ENCODE data around the gene NFIA. TPM values are rescaled to one million over a fixed set of nuclear protein-coding genes. Genes with fewer than 3 reads are reported as not detected.

NFIA gene
- total RNA-seq, 4 donors from 2014 or later: 68.2 to 172 (median 101) TPM

DNA sequence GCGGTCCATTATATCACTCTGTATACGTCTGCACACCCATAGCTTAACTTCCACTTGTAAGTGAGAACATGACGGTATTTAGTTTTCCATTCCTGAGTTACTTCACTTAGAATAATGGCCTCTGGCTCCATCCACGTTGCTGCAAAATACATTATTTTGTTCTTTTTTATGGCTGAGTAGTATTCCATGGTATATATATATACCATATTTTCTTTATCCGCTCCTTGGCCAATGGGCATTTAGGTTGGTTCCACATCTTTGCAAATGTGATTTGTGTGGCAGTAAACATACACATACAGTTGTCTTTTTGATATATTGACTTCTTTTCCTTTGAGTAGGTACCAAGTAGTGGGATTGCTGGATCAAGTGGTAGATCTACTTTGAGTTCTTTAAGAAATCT is 245.1 kb downstream of the NFIA start:
- TF ChIP-seq, protein P1, sequence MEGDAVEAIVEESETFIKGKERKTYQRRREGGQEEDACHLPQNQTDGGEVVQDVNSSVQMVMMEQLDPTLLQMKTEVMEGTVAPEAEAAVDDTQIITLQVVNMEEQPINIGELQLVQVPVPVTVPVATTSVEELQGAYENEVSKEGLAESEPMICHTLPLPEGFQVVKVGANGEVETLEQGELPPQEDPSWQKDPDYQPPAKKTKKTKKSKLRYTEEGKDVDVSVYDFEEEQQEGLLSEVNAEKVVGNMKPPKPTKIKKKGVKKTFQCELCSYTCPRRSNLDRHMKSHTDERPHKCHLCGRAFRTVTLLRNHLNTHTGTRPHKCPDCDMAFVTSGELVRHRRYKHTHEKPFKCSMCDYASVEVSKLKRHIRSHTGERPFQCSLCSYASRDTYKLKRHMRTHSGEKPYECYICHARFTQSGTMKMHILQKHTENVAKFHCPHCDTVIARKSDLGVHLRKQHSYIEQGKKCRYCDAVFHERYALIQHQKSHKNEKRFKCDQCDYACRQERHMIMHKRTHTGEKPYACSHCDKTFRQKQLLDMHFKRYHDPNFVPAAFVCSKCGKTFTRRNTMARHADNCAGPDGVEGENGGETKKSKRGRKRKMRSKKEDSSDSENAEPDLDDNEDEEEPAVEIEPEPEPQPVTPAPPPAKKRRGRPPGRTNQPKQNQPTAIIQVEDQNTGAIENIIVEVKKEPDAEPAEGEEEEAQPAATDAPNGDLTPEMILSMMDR (IDR thresholded peaks at IDR 0.05; ENCODE audit: low read depth): no peak

DNA sequence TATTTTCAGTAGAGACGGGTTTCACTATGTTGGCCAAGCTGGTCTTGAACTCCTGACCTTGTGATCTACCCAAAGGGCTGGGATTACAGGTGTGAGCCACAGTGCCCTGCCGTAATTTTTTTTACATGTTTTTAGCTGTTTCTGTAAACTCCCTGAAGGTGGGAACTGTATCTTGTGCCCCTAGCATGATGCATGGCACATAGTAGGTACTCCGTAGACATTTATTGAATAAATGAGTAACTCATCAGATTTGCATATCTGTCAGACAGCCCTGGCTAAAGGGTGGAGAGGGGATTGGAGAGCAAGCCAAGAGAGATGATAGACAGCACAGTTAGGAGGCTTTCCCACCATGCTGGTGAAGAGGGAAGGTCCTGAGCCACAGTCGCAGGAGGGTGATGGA is 247.2 kb downstream of the NFIA start:
- TF ChIP-seq, protein P1 (IDR thresholded peaks at IDR 0.05; ENCODE audit: low read depth): no peak

DNA sequence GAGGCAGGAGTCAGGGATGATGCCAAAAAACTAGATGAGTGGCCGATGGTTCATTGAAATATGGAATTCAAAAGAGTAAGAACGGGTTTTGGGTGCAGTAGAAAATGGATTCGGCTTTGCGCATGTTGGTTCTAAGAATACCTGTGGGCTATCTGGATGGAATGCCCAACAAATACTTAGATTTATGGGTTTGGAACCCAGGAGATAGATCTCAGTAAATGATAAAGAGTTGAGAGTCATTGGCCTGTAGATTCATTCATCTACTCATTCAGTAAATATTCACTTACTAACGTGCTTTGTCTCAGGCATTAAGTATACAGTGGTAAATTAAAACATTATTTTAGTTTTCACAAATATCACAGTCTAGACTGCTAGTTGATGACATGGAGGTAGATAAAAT is 247.7 kb downstream of the NFIA start:
- TF ChIP-seq, protein P1 (IDR thresholded peaks at IDR 0.05; ENCODE audit: low read depth): no peak

DNA sequence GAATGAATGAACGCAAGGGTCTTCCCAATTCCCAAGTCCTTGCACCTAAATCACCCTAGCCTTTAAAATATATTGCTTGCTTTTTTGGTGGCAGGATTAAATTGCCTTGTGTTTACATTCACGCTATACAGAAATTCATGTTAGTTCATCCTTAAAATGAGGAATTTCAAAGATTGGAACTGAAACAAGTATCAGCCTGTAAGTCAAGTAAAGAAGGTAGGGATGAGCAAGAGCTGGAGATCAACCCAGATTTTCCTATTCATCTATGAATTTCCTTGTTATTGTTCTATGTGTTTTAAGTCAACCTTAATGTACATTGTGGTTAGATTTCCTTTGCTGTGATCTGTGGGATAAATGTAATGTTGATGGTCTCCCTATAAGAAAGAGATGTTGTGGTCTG is 248.2 kb downstream of the NFIA start:
- TF ChIP-seq, protein P1 (IDR thresholded peaks at IDR 0.05; ENCODE audit: low read depth): no peak

DNA sequence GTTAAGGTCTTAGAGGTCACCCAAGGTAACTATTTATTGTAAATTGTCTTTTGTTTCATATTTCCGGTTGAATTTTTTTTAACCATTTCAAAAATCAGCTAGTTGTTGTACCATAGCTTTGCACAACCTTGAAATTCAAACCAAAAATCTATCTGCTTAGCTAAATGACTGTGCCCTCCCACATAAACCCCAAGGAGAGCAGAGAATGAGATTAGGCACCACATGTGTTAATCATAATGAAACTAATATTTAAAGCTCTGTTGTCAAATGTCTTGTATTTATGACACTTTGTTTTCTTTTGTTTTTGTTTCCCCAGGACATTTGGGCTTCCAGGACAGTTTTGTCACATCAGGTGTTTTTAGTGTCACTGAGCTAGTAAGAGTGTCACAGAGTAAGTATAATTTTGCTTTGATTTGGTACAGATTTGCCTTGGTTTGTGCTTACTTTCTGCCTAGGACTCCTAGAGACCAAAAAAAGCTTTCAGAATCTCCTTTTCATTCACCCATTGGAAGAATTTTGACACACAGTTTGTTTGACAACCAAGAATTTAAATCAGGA is 249.9 kb downstream of the NFIA start:
- TF ChIP-seq, protein P1 (IDR thresholded peaks at IDR 0.05; ENCODE audit: low read depth): no peak

DNA sequence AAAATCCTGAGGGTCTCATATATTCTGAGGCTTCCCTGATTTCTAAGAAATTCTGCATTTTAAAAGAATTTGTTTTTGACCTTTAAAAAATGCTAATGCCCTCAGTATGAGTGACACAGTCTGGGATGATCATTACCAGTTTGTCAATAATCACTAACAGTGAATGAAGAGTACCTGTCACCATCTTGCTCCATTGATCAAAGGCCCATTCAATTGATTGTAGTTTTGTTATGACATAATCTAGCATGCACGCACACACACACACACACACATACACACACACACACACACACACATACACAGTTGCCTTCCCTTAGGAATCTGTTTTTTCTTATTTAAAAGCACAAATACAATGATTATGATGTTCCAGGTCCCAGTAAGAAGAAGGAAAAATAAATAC is 250.4 kb downstream of the NFIA start:
- TF ChIP-seq, protein P1 (IDR thresholded peaks at IDR 0.05; ENCODE audit: low read depth): no peak

DNA sequence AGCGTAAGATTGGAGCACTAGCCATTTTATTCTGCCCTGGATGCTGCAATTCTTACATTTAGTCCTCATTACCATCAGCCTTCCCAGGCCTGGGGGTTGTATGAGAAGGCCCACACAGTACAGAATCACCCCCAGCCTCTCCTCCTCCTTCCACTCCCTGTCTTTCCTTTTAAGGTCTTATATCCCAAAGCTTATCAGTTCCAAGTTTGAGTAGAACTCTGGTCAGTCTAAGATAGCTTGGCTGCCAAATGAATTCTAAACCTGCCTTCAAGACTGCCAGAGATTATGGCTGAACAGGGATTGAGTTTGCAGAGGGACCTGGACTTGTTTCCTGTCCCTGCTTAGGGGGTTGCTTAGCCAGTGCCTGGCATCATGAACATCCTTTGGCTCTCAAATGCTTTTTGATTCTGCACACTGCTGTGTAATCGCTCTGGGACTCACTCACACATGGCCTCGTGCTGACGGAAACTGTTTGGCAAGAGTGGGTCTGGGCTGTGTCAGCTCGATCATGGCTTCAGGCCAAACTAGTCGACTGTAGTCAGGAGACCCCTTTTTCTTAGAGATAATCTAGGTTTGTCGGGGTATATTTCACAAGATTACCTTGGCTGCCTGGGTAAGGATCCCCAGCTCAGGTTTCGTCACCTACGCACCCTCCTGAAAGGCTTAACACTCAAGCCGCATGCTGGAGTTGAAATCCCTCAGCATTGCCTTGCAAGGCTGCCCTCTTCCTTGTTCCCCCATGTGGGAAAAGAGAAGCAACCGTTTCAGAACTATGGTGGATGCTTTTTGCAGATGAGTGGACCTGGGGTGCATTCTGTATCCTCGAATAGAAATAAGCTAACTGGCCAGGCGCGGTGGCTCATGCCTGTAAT is 252.6 kb downstream of the NFIA start:
- TF ChIP-seq, protein P1 (IDR thresholded peaks at IDR 0.05; ENCODE audit: low read depth): no peak

Data from subcutaneous adipose tissue (tissue), 4 donors.